ENCODE data around the gene HOXC4.

The HOXC4 gene

GRCh38 chr12:54036620-54037359 is 16.8 kb upstream of the HOXC4 start:
- Histone ChIP-seq H3K27me3 (ENCODE audit: control insufficient read depth, insufficient read depth, low read length) (peaks cover 13% of the 10 kb centered on the region), H3K9ac (no peak overlapping the region), H3K79me2 (no peaks in the 10 kb centered on the region), H3K4me2 (ENCODE audit: low read length) (no peak overlapping the region), H3K36me3 (ENCODE audit: control insufficient read depth, insufficient read depth, low read length) (no peaks in the 10 kb centered on the region), H3K4me3 (ENCODE audit: low read depth, low read length) (no peak overlapping the region), H3K27ac (no peak overlapping the region), H3K4me1 (no peaks in the 10 kb centered on the region), H3K9me3 (ENCODE audit: control insufficient read depth, low read length) (no peaks in the 10 kb centered on the region), H2AFZ (no peak overlapping the region)
- TF ChIP-seq, protein P1, sequence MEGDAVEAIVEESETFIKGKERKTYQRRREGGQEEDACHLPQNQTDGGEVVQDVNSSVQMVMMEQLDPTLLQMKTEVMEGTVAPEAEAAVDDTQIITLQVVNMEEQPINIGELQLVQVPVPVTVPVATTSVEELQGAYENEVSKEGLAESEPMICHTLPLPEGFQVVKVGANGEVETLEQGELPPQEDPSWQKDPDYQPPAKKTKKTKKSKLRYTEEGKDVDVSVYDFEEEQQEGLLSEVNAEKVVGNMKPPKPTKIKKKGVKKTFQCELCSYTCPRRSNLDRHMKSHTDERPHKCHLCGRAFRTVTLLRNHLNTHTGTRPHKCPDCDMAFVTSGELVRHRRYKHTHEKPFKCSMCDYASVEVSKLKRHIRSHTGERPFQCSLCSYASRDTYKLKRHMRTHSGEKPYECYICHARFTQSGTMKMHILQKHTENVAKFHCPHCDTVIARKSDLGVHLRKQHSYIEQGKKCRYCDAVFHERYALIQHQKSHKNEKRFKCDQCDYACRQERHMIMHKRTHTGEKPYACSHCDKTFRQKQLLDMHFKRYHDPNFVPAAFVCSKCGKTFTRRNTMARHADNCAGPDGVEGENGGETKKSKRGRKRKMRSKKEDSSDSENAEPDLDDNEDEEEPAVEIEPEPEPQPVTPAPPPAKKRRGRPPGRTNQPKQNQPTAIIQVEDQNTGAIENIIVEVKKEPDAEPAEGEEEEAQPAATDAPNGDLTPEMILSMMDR (IDR thresholded peaks at IDR 0.05) = no peak

- Histone ChIP-seq H3K4me1 (no peaks in the 10 kb centered on the region), H3K27me3 (ENCODE audit: control insufficient read depth, insufficient read depth, low read length) (peaks cover 6% of the 10 kb centered on the region), H3K79me2 (no peaks in the 10 kb centered on the region), H3K36me3 (ENCODE audit: control insufficient read depth, insufficient read depth, low read length) (no peaks in the 10 kb centered on the region), H2AFZ (no peak overlapping the region), H3K4me3 (ENCODE audit: low read depth, low read length) (no peak overlapping the region), H3K27ac (no peak overlapping the region), H3K9me3 (ENCODE audit: control insufficient read depth, low read length) (no peaks in the 10 kb centered on the region), H3K9ac (no peak overlapping the region), H3K4me2 (ENCODE audit: low read length) (no peak overlapping the region)
- TF ChIP-seq, protein P1 (IDR thresholded peaks at IDR 0.05) = no peak
These were observed 16.0 kb upstream of the HOXC4 start for GRCh38 chr12:54037360-54038283.

DNA sequence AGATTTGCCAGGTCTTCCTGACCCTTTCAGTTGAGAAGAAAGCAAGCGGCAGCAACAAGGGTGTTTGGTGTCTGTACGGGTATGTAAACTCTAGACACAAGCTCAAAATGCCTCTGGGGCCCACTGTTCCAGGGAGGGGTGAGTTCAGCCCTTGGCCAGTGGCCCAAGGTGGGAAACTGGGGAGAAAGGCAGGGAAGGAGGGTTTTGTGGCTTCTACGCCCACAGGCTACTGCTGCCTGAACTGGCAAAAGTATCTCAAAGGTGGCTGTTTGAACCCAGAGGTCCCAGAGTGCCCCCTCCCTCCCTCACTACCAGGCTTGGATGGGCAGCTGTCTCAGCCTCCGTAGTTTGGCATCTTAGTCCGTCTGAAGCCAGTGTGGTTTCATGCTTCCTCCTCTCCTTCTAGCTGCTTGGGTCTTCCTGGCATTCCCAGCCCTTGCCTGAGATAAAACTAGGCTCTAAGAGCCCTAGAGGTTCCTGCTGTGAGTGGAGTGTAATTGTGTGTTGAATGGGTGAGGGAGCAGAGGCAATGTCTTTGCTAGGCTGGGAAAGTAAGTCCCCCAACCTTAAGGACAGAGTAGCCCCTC is 15.3 kb upstream of the HOXC4 start:
- no peak overlapping the region for H3K9ac ChIP-seq
- H3K4me2 ChIP-seq (ENCODE audit: low read length) = no peak overlapping the region
- no peaks in the 10 kb centered on the region for H3K27me3 ChIP-seq (ENCODE audit: control insufficient read depth, insufficient read depth, low read length)
- H3K9me3 ChIP-seq (ENCODE audit: control insufficient read depth, low read length) = no peaks in the 10 kb centered on the region
- no peak overlapping the region for H3K4me3 ChIP-seq (ENCODE audit: low read depth, low read length)
- TF ChIP-seq, protein P1 (IDR thresholded peaks at IDR 0.05) = no peak
- H3K79me2 ChIP-seq = no peaks in the 10 kb centered on the region
- H3K4me1 ChIP-seq = no peaks in the 10 kb centered on the region
- no peaks in the 10 kb centered on the region for H3K36me3 ChIP-seq (ENCODE audit: control insufficient read depth, insufficient read depth, low read length)
- no peak overlapping the region for H2AFZ ChIP-seq
- no peak overlapping the region for H3K27ac ChIP-seq

DNA sequence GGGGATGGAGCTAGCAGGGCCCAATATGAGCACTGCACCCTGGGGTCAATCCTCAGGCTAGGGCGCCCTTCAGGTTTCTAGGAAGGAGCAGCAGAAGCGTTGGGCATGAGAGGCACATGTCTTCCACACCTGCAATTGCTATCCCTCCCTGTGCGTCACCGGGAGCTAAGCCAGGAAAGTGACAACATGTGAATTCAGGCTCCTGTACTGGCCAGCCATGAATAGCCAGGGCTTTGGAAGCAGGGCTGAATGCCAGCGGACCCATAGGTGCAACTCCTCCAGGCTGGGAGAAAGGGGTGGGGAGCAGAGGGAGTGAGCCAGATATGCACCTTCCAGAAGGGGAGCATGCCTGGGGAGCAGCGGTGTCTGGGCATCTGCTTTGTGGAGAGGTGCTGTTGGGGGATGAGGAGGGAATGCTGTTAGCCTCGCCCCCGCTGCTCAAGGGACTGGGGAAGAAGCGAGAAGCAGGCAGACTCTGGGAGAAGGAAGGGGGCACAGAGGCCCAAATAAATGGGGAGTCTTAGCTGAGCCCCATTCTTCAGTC is 14.7 kb upstream of the HOXC4 start:
- Histone ChIP-seq H3K79me2 (no peaks in the 10 kb centered on the region), H3K4me2 (ENCODE audit: low read length) (no peak overlapping the region), H3K4me1 (no peaks in the 10 kb centered on the region), H3K9ac (no peak overlapping the region), H3K36me3 (ENCODE audit: control insufficient read depth, insufficient read depth, low read length) (no peaks in the 10 kb centered on the region), H3K4me3 (ENCODE audit: low read depth, low read length) (no peak overlapping the region), H2AFZ (no peak overlapping the region), H3K27me3 (ENCODE audit: control insufficient read depth, insufficient read depth, low read length) (no peaks in the 10 kb centered on the region), H3K9me3 (ENCODE audit: control insufficient read depth, low read length) (no peaks in the 10 kb centered on the region), H3K27ac (no peak overlapping the region)
- TF ChIP-seq, protein P1 (IDR thresholded peaks at IDR 0.05) = no peak

Measured in parathyroid adenoma (tissue), 2 donors.